Measurements from ENCODE around the gene IL17B.
"Not testable (repeated sequence)": the region's sequence is repeated elsewhere in the genome, so short reads cannot be mapped to it uniquely, and the experiment has no call there.

The IL17B gene

DNA sequence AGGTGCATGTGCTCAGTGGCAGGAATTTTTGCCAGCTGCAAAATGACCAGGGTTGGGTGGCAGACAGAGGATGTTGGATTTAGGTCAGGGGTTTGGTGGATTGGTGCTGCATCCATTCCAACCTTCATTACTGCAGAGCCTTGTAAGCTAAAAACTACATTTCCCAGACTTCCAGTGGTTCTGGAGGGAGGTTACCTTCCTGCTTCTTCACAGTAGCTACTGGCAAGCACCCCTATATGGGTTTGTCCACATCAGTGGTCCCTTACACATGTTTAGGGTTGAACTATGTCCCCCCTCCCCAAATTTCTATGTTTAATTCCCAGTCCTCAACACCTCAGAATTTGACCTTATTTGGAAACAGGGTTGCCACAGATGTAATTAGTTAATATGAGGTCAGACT, 20.7 kb upstream of the IL17B start:
- DNase-seq = no peak

GRCh38 chr5:149398747-149399266, 19.7 kb upstream of the IL17B start:
- DNase-seq = not testable (repeated sequence)

GRCh38 chr5:149397530-149397929, 18.4 kb upstream of the IL17B start:
- DNase-seq = no peak

GRCh38 chr5:149394996-149395395, 15.9 kb upstream of the IL17B start:
- DNase-seq = not testable (repeated sequence)

- no peak for DNase-seq
Observed at GRCh38 chr5:149392718-149393117, 13.6 kb upstream of the IL17B start.

GRCh38 chr5:149391524-149391923, 12.4 kb upstream of the IL17B start:
- no peak for DNase-seq

DNA sequence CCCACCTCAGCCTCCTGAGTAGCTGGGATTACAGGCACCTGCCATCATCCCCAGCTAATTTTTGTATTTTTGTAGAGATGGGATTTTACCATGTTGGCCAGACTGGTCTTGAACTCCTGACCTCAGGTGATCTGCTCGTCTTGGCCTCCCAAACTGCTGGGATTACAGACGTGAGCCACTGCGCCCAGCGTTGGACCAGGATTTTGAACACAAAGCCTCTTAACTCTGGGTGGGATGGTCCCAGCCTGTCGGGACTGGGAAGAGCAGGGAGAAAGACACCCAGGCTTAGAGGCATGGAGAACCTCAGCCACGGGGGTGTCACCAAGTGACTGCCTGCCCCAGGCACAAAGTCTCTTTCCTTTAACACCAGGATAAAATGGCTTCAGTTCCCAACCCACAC, 12.0 kb upstream of the IL17B start:
- DNase-seq = not testable (repeated sequence)

DNA sequence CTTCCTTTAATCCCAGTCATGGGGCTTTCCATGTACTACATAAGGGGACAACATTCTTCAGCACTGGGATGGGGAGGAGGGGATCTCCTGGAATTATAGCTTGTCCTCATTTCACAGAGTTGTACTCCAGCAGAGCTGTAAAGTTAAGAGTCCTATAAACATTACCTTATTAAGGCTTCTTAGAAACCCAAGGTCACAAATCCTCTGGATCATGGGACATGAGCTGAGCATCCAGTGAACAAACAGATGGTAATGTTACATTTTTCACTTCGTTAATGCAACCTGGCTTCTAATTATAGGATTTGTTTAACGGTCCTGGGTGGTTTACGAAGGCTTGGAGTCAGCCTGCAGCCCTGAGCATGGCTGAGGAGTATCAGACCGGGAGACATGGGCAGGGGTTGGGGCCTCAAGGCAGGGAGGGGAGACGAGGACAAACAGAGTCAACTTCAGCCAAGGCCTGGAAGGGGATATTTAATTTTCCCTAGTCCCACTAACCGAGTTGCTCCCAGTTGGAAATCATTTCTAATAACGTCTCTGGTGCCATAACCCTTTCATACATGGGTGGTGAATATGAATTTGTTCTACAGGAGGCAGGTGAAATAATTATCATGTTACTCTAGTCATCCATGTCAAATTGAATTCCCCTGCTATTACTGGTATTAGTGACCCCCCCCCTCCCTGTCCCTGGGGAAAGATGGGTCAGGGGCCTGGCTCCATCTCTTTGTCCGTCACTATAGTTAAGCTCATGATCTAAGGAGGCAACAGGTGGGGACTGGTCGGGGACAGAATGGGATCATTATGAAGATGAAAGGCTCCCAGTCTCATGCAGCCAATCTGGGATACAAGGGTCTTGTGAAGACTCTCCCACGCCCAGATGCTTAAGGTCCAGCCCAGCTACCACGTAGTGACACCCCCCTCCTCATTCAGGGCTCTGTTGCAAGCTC, 10.7 kb upstream of the IL17B start:
- DNase-seq = no peak

DNA sequence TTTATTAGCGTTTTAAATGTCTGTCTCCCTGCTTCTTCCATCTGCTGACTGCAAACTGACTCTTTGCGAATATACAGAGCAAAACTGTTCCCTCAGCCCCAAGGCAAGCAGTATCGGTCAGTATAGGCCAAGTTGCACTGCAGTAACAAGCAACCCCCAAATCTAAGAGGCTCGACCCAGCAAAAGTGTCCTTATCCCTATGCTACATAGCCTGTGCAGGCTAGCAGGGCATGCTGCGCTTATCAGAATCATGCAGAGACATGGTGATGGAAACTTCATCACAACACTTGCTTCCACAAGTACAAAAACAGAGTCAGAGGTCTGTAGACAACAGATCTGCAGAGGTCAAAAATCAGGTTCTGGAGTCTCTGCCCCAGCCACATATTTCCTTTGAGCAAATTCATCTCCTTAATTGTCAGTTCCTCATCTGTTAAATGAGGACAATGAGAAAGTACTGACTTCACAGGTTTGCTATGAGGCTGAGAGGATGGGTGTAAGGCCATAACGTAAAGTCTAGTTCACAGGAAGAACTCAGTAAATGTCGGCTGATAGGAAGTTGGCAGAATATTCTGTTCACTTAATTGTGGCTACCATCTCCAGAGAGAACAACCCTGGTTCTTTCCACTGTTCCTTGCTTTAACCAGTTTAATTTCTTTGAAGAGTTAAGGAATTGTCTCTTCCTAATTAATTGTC, 9.6 kb upstream of the IL17B start:
- no peak for DNase-seq

GRCh38 chr5:149387982-149388381, 8.9 kb upstream of the IL17B start:
- DNase-seq = no peak

DNA sequence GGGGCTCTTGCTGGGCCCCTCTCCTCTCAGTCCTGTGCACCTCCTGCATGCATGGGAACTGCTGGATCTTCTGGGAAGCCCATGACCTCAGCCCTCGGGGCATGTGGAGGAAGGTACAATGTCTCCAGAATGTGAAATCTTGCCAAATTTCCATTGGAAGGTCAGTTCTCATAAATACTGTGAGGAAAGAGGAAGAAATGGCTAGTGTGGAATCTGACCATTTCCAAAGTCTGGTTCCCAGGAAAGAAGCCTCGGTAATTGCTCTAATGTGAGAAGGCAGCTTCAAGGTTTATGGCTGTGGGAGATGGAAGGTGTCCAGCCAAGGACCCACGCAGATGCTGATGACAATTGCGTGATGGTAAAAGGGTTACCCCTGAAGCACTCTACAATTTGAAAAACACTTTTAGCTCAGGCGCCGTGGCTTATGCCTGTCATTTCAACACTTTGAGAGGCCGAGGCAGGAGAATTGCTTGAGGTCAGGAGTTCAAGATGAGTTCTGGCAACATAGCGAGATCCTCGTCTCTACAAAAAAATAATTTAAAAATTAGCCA, 8.1 kb upstream of the IL17B start:
- DNase-seq = no peak

- DNase-seq = no peak
Observed at GRCh38 chr5:149386166-149386565, 7.1 kb upstream of the IL17B start.

GRCh38 chr5:149383399-149383798, 4.3 kb upstream of the IL17B start:
- no peak for DNase-seq

DNA sequence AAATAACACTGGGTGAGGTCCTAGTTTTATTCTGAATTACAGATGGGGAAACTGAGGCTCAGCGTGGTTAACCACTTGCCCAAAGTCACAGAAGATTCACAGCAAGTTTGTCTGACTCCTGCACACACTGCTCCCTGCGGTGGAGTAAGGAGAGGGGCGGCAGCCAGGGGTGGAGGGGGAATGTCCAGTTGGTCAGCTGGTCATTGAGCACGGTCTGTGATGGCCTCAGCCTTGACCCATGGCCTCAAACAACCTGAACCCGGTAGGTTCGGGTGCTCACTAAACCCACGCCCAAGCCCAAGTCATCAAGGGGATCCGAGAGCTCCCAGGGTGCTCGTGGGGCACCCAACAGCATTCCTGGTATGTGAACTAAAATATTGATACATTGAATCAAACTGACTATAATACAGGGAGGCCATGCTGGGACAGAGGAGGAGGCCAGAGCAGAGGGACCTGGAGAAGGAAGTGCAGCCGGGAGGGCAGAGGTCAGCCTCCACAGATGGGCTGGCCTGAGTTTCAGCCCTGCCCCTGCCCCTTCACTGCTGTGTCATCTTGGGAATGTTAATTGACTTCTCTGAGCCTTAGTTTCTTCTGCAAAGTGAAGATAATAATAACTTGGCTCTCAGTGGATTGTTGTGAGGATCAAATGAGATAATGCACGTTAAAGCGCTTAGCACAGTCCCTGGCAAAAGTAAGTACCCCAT, 3.6 kb upstream of the IL17B start:
- DNase-seq = no peak

DNA sequence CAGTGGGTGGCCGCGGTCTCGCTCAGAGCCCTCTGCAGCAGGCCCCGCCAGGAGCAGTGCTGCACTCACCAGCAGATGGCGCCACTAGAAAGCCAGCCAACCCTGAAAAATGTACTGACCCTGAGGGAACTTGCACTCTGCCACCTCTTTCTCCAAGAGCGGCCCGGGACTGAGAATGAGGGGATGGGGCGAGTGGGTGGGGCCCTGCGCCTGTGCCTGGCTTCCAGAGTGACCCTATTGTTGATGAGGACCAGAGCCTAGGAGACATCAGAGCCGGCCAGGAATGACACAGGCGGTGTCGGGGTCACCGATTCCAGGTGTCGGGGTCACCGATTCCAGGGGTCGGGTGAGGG, 2.9 kb upstream of the IL17B start:
- DNase-seq = peak; percentile 41

DNA sequence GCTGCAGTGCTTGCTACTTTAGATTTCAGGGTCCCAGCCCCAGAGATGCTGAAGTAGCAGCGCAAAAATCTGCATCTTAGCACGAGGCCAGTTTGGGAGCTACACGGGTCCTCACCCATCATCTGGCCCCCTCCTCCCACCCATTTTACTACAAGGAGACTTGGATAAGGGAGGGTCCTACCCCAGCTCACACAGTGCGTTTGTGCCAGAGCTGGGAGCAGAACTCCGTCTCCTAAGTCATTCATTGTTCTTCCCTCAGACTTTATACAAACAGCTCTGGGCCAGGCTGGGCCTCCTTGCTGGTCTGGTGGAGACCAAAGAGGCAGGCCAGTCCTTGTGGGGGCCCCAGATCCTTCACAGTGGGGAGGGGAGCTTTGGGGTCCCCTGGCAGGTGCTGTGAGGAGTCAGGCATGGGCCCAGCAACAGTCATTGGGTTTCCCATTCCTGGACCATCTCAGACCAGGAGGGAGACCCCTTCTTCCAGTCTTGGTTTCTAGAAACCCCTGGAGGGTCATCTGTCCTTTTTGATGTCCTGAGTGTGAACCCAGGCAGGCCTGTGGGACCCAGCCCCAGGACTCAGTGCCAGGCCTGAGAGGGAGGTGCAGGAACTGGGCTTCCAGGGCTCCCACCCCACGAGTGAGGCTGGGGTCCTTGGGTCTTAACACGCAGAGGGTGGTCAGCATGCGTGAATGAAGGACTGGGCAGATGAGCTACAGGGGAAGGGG, 2.3 kb upstream of the IL17B start:
- DNase-seq = no peak

- DNase-seq = no peak
Observed at GRCh38 chr5:149380466-149381121, 1.5 kb upstream of the IL17B start.

GRCh38 chr5:149379818-149380374, 804 bp upstream of the IL17B start:
- DNase-seq = no peak

DNA sequence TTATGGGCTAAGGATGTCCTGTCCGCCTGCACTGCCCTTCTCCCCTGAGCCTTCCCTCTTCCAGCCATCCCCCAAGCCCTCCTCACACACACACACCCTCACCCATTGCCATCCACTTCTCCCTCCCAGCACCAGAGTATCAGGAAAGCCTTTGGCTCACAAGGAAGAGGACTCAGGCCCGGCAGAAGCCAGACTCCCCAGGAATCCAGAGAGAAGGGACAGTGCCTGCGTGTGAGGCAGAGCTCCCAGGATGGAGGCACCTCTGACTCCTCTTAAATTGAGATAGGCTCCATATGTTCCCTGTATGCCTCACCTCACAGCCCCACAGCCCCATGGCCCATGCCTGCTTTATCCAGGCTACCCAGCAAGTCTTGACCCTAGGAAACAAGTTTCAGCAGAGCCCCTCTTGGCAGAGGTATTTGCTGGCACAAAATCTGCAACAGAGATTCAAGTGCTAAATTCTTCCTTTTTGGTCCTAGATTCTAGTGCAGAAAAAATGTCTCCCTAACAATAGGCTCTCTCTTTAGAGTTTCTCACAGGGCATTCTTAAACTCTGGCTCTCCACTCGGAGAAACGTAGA, 761 bp downstream of the IL17B start:
- DNase-seq = no peak

DNA sequence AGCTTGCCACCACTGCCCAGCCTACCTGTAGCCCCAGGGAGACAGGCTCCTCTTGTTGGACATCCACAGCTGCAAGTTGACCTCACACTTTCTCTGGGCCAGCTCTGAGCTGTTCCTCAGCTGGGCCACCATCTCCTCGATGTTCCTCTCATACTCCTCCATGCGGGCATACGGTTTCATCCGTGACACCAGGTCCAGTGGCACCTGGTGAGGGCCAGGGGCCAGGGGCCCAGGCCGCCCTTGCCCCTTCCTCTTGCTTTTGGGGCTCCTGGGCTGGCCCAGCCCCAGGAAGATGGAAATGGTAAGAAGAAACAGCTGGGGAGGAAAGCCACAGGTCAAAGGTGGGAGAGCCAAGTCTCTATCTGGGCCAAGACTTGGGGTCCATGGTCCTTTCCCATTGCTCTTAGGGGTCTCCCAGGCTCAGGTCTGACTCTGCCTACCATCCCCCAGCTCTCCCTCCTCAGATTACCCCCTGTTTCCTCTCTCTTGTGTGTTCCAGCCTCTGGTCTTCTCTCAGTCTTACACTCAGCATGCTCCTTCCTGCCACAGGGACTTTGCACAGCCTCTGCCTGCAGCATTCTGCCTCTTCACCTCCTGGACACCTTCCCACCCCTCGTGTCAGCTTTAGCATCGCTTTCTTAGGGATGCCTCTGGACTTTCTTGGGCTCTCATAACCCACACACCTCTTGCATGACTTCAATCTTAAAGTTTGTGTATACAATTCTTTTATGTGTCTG, 2.2 kb downstream of the IL17B start:
- no peak for DNase-seq

Data from NCI-H2029 treated with DMSO at 0.1 percent for 48 hours (cell line).